Lower leg skin (tissue), 3 donors: ENCODE results near the gene MAGI2.

Experiments
- CTCF ChIP-seq, 3 donors: fragments of 450-650 bp; IDR thresholded peaks; one replicate each; pipeline ENCODE4 v1.5.1; 2016; ENCODE audit warnings: antibody characterized with exemption in 3 of 3, mild to moderate bottlenecking in 3 of 3, moderate library complexity in 2 of 3
- POLR2A ChIP-seq, 2 donors: fragments of 450-650 bp; IDR thresholded peaks; one replicate each; pipeline ENCODE4 v1.6.1; 2016 to 2017; ENCODE audit warnings: antibody characterized with exemption in 2 of 2, mild to moderate bottlenecking in 1 of 2, moderate library complexity in 1 of 2

- TF ChIP-seq CTCF (IDR thresholded peaks at IDR 0.05), result no peak
- no peak for TF ChIP-seq POLR2A (IDR thresholded peaks at IDR 0.05)
Observed at GRCh38 chr7:77980087-77980713, 1473.3 kb downstream of the MAGI2 start.
